ENCODE measurements around the gene TRIM47.
"Not testable (repeated sequence)": the region's sequence is repeated elsewhere in the genome, so short reads cannot be mapped to it uniquely, and the experiment has no call there.

The TRIM47 gene

DNA sequence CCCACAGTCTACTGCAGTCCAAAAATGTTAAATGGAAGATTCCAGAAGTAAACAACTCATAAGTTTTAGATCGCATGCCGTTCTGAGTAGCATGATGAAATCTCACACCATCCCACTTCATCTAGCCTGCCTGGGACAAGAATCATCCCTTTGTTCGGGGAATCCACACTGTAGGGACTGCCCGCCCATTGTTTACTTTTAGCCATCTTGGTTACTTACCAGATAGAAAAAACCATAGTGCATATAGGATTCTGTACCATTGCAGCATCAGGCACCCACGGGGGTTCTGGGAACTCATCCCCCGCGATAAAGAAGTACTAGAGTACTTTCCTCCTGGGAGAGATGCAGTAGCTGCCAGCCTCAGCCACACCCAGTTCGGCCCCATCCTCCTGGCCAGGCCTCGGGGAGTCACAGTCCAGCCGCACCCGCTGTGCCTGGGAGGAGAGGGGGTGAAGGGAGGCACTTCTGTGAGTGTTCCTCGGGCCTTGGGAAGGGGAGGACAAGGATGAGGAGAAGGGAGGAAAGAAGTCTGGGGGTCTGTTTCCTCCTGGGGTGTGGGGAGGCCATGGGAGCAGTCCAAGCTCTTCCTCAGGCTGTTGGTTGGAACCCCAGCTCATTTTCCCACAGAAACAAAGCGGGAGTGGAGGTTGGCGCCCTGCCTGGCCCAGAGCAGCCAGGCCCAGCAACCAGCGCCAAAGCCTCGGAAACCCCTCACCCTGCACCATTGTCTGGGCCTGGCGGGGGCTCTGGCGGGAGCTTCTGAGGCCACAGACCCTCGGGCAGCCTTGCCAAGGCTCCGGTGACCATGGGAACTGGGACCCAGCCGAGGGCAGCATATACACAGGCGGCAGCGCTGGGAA is 8.9 kb downstream of the TRIM47 start:
- no peak for DNase-seq (ENCODE audit: low read depth)
- H3K4me3 ChIP-seq (ENCODE audit: low read depth, low read length) = no peak overlapping the region
- TF ChIP-seq, protein P1, sequence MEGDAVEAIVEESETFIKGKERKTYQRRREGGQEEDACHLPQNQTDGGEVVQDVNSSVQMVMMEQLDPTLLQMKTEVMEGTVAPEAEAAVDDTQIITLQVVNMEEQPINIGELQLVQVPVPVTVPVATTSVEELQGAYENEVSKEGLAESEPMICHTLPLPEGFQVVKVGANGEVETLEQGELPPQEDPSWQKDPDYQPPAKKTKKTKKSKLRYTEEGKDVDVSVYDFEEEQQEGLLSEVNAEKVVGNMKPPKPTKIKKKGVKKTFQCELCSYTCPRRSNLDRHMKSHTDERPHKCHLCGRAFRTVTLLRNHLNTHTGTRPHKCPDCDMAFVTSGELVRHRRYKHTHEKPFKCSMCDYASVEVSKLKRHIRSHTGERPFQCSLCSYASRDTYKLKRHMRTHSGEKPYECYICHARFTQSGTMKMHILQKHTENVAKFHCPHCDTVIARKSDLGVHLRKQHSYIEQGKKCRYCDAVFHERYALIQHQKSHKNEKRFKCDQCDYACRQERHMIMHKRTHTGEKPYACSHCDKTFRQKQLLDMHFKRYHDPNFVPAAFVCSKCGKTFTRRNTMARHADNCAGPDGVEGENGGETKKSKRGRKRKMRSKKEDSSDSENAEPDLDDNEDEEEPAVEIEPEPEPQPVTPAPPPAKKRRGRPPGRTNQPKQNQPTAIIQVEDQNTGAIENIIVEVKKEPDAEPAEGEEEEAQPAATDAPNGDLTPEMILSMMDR (IDR thresholded peaks at IDR 0.05; ENCODE audit: low read depth, low read length) = no peak
- no peak for TF ChIP-seq POLR2A (IDR thresholded peaks at IDR 0.05; ENCODE audit: extremely low read depth, insufficient read length)
- no peak for TF ChIP-seq MYC (IDR thresholded peaks at IDR 0.05; ENCODE audit: low read depth, low read length)
- TF ChIP-seq, protein P2, sequence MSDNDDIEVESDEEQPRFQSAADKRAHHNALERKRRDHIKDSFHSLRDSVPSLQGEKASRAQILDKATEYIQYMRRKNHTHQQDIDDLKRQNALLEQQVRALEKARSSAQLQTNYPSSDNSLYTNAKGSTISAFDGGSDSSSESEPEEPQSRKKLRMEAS (IDR thresholded peaks at IDR 0.05; ENCODE audit: low read depth, low read length) = no peak

DNA sequence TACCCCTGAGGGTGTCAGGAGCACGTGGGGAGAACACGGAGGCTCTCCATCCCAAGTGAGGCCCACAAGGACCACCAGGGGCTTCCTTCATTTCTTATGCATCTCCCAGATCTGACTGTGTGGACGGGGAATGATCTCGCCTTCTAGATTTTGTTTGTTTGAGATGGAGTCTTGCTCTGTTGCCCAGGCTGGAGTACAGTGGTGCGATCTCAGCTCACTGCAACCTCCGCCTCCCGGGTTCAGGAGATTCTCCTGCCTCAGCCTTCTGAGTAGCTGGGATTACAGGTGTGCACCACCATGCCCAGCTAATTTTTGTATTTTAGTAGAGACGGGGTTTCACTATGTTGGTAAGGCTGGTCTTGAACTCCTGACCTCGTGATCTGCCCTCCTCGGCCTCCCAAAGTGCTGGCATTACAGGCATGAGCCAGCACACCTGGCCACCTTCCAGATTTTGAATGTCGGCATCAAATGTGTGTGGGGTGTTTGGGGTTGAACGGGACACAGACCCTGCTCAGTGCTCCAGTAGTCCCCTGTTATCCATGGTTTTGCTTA is 9.6 kb downstream of the TRIM47 start:
- not testable (repeated sequence) for DNase-seq (ENCODE audit: low read depth); H3K4me3 ChIP-seq (ENCODE audit: low read depth, low read length)

DNA sequence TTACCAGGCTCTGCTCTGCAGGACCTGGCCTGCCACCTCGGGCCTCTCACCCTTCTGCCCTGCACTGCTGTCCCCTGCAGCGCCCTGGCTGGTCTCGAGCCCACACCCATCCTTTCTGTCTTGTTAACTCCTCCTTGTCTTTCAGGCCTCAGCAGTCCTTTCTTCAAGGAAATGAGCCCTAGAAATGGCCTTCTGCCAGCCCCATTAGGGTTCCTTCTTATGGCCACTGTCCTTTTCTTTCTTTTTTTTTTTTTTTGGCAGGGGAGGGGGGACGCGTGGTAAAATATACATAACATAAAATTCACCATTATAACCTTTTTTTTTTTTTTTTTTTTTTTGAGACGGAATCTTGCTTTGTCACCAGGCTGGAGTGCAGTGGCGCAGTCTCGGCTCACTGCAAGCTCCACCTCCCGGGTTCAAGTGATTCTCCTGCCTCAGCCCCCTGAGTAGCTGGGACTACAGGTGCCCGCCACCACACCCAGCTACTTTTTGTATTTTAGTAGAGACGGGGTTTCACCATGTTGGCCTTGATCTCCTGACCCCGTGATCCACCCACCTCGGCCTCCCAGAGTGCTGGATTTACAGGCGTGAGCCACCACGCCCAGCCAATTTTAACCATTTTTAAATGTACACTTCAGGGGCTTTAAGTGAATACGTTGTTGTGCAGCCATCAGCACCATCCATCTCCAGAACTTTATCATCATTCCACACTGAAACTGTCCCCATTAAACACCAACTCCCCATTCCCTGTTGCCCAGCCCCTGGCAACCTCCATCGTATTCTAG is 12.8 kb downstream of the TRIM47 start:
- DNase-seq (ENCODE audit: low read depth); H3K4me3 ChIP-seq (ENCODE audit: low read depth, low read length): not testable (repeated sequence)

DNA sequence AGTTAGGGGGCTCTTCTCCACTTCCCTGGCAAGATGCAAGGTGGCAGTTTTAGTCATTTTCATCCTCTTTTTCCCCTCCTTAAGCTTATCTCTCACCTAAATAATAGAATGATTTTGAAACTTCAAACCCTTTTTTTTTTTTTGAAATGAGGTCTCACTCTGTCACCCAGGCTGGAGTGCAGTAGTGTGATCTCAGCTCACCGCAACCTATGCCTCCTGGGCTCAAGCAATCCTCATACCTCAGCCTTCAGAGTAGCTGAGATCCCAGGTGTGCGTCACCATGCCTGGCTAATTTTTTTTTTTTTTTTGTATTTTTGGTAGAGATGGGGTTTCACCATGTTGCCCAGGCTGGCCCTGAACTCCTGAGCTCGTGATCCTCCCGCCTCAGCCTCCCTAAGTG is 13.5 kb downstream of the TRIM47 start:
- H3K4me3 ChIP-seq (ENCODE audit: low read depth, low read length) = not testable (repeated sequence)

DNA sequence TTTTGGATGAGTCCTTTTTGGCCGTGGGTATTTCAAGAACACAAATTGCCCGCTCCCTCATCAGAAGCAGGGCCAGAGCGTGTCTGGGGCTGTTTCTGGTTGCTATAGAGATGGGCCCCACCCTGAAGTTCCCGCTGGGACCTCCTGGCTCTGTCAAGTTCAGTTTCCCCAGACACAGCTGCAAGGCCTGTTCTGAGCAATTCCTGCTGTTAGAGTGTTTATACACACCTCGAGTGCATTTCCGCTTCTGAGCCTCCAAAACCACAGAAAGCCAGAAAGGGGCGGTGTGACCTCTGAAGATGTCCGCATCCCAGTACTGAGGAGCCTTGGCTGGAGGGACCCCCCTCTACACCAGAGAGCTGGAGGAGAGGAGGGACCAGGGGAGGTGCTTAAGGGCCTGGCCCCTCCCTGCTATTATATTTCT is 13.9 kb downstream of the TRIM47 start:
- TF ChIP-seq, protein P2 (IDR thresholded peaks at IDR 0.05; ENCODE audit: low read depth, low read length) = peak; percentile 35; the same call in 1 of the 2 replicates
- TF ChIP-seq MYC (IDR thresholded peaks at IDR 0.05; ENCODE audit: low read depth, low read length) (0 out of 2 replicates have a peak, but pooled peaks have one; percentile 10), POLR2A (IDR thresholded peaks at IDR 0.05; ENCODE audit: extremely low read depth, insufficient read length) (no peak)
- TF ChIP-seq, protein P1 (IDR thresholded peaks at IDR 0.05; ENCODE audit: low read depth, low read length) = no peak
- H3K4me3 ChIP-seq (ENCODE audit: low read depth, low read length) = no peak overlapping the region
- DNase-seq (ENCODE audit: low read depth) = peak; percentile 81

More for the DNA sequence above, 13.5 kb downstream of the TRIM47 start:
- not testable (repeated sequence) for DNase-seq (ENCODE audit: low read depth)

DNA sequence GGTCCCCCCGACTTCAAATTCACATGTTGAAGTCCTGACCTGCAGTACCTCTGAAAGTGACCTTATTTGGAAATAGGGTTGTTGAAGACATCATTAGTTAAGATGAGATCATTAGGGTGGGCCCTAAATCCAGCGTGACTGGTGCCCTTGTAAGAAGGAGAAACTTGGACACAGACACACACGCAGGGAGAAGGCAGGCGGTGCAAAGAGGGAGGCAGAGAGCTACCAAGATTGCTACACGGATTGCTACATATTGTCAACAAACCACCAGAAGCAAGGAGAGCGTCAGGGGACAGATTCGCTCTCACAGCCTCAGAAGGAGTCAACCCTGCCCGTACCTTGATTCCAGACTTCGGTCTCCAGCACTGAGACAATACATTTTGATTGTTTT is 16.5 kb downstream of the TRIM47 start:
- peak; percentile 42 for DNase-seq (ENCODE audit: low read depth)
- H3K4me3 ChIP-seq (ENCODE audit: low read depth, low read length) = no peak overlapping the region
- TF ChIP-seq, protein P1 (IDR thresholded peaks at IDR 0.05; ENCODE audit: low read depth, low read length) = no peak
- TF ChIP-seq, protein P2 (IDR thresholded peaks at IDR 0.05; ENCODE audit: low read depth, low read length) = no peak
- no peak for TF ChIP-seq POLR2A (IDR thresholded peaks at IDR 0.05; ENCODE audit: extremely low read depth, insufficient read length)
- TF ChIP-seq MYC (IDR thresholded peaks at IDR 0.05; ENCODE audit: low read depth, low read length) = no peak

DNA sequence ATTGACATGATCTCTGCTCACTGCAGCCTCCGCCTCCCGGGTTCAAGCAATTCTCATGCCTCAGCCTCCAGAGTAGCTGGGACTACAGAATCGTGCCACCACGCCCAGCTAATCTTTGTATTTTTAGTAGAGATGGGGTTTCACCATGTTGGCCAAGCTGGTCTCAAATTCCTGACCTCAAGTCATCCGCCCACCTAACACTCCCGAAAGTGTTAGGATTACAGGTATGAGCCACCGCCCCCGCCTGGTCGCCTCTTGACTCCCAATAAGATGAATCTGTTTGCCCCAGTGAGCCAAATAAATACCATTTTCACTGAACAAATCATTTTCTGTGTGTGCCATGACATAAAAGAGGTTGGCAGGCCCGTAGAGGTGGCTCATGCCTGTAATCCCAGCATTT is 19.0 kb downstream of the TRIM47 start:
- DNase-seq (ENCODE audit: low read depth); H3K4me3 ChIP-seq (ENCODE audit: low read depth, low read length): not testable (repeated sequence)

Data from NB4 (cell line).